GM12873 (cell line): Measurements from ENCODE around the gene PTGS2.

Experiments used
- TF ChIP-seq, protein P1 (sequence below): IDR thresholded peaks from 2 replicates; pipeline ENCODE4 v1.5.1; 2012; ENCODE audit warnings: low read depth, mild to moderate bottlenecking, moderate library complexity, low read length, control low read depth; ENCODE audit not compliant: insufficient read depth; ENCODE audit errors: missing control alignments

Gene PTGS2

DNA sequence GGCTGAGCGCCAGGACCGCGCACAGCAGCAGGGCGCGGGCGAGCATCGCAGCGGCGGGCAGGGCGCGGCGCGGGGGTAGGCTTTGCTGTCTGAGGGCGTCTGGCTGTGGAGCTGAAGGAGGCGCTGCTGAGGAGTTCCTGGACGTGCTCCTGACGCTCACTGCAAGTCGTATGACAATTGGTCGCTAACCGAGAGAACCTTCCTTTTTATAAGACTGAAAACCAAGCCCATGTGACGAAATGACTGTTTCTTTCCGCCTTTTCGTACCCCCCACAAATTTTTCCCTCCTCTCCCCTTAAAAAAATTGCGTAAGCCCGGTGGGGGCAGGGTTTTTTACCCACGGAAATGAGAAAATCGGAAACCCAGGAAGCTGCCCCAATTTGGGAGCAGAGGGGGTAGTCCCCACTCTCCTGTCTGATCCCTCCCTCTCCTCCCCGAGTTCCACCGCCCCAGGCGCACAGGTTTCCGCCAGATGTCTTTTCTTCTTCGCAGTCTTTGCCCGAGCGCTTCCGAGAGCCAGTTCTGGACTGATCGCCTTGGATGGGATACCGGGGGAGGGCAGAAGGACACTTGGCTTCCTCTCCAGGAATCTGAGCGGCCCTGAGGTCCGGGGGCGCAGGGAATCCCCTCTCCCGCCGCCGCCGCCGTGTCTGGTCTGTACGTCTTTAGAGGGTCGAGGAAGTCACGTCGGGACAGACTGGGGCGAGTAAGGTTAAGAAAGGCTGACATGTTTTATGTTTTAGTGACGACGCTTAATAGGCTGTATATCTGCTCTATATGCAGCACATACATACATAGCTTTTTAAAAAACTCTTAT is at the start of gene PTGS2:
PTGS2 (minus strand) TSS at position 179 of the 817 bp plus-strand sequence; CDS start at position 46, 133 bp downstream.
- TF ChIP-seq, protein P1, sequence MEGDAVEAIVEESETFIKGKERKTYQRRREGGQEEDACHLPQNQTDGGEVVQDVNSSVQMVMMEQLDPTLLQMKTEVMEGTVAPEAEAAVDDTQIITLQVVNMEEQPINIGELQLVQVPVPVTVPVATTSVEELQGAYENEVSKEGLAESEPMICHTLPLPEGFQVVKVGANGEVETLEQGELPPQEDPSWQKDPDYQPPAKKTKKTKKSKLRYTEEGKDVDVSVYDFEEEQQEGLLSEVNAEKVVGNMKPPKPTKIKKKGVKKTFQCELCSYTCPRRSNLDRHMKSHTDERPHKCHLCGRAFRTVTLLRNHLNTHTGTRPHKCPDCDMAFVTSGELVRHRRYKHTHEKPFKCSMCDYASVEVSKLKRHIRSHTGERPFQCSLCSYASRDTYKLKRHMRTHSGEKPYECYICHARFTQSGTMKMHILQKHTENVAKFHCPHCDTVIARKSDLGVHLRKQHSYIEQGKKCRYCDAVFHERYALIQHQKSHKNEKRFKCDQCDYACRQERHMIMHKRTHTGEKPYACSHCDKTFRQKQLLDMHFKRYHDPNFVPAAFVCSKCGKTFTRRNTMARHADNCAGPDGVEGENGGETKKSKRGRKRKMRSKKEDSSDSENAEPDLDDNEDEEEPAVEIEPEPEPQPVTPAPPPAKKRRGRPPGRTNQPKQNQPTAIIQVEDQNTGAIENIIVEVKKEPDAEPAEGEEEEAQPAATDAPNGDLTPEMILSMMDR: peak; percentile 71

DNA sequence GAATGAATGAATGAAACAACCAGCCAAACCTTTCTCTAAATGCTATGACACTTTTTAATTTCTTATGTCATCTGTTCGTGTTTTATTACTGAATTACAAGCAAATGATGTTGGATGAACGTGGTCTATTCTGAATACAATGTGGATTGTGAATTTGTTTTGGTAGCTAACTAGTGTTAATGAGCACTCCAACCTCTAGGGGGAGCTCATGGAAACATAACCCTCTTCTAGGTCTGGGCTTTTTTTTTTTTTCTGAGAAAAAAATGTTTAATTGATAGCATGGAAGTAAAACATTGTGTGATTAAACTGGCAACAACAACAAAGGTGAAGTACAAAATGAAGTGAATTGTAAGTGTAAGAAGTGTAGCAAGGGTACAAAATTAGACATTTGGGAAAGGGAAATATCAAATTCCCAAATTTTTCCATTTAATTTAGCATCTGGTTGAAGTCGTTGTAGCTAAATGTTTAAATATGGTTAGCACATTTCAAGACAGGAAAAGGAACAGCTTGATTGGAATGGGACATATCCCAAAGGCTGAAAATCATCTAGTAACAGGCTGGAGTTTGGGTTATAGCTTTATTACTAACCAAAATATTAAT is 42.6 kb upstream of the PTGS2 start:
- TF ChIP-seq, protein P1: peak; percentile 70

DNA sequence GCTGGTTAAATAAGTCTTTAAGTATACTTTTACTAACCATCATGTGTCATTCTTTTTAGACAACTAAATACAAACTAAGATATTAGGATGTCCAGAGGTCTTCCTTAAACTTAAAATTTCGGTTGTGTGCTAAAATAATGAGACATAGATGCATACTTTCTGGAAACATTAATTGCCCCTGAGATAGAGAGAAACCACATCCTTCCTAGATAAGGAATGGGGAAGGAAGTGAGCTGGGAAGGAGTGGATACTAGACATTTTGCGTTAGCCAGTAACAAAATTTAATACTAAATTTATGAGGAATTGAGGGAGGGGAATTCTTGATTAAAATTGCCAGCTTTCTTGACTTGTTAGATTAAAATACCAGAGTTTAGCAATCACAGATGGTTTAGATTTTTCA is 37.1 kb upstream of the PTGS2 start:
- TF ChIP-seq, protein P1: no peak

DNA sequence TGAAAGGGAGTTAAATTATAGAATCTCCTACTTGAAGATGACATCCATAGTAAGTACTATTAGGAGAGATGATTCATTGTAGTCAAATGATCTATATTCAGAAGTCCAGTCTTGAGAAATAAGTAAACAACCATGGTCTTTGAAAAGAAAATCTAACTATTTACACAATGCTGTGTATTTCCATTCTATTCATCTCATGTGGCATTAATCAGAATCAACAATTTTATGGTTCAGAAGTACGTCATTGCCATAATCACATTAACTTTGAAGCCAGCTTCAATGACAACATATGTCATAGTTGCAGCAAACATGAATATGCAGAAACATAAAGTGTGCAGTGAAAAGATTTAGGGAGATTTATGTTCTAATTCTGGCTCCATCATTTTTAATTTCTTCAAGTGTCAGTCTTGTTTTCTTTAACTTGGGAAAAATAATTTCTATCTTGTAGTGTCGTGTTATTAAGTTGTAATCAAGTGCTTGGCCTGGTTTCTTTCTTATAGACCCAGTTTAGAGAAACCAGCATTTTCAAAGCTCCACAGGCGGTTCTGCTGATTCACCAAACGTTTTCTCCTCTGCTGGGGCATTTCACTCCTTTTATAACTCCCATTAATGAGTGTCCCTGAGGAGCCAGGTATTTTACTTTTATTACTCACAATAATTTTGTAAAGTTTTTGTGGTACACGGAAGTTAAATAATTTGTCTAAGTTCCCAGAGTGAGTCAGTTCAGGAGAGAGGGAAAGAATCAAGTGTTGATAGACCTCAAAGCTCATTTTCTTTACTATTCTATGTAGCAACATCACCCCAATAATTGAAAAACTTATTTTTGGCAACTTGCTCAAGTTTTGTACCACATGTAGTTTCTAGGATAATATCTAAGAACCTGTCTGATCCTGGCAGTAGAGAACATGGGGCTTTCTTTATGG is 35.9 kb upstream of the PTGS2 start:
- TF ChIP-seq, protein P1: no peak

DNA sequence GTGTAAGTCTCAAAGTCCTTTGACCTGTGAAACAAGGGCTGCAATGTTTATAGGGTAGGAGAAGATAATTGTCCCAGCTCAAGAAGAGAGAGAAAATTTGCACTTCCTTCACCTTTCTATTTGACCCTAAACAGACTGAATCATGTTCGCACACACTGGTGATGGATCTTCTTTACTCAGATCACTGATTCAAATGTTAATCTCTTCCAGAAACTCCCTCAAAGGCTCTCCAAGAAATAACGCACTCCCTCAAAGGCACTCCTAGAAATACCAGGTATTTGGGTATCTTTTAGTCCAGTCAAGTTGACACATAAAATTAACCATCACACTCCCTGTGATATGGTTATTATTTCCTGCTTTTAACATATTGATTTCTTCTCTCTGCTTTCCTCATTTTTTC is 30.5 kb upstream of the PTGS2 start:
- TF ChIP-seq, protein P1: no peak

DNA sequence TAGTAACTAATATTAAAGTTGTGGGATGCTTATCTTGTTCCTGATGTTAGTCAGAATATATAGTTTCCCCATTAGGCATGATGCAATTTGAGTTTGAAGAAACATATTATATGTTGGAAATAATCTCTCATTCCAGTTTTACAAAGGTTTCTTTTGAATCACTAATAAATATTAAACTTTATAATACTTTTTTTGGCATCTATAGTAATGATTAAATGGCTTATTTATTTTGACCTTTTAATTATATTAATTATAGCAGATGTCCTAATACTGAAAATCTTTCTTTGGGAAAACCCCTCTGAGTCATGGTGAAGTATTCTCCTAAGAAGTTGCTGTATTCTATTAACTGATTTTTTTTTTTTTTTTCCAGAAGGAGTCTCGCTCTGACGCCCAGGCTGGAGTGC is 28.5 kb upstream of the PTGS2 start:
- TF ChIP-seq, protein P1: no peak
